Measurements from ENCODE around the gene SYNDIG1. TPM values are rescaled to one million over a fixed set of nuclear protein-coding genes. Genes with fewer than 3 reads are reported as not detected.

SYNDIG1 gene
- total and polyA plus RNA-seq, 2 donors (not counting 1 experiment from before 2014, with no cell fraction given): not detected

GRCh38 chr20:24574797-24575196, 105.4 kb downstream of the SYNDIG1 start:
- no peak overlapping the region for H3K27ac ChIP-seq (ENCODE audit: low read length in 2 of 2)
- H3K4me2 ChIP-seq (replicated peaks; ENCODE audit: low read depth, low read length, poor library complexity, severe bottlenecking): no peak overlapping the region
- ChIA-PET CTCF (no interaction called here), POLR2A (no interaction called here)
- no peak overlapping the region for H3K9ac ChIP-seq (ENCODE audit: low read length)
- Mint-ChIP-seq H3K4me1 (peaks cover 18% of the 10 kb centered on the region), H3K9me3 (ENCODE audit: insufficient read depth) (no peaks in the 10 kb centered on the region), H3K27ac (no peak overlapping the region), H3K27me3 (no peaks in the 10 kb centered on the region), H3K4me3 (no peak overlapping the region)
- intact Hi-C loops (cut with micrococcal nuclease): no loop called here
- H3K36me3 ChIP-seq (replicated peaks in 1 of 2; ENCODE audit: control extremely low read depth in 1 of 2, control insufficient read depth in 1 of 2, extremely low read depth in 1 of 2, insufficient read depth in 2 of 2, low read length in 1 of 2): no peaks in the 10 kb centered on the region
- ATAC-seq (ENCODE audit: low read depth) (no peak), DNase-seq (no peak)
- H3K9me3 ChIP-seq (ENCODE audit: control extremely low read depth in 1 of 3, control insufficient read depth in 2 of 3, insufficient read depth in 1 of 3, low read length in 2 of 3): no peaks in the 10 kb centered on the region
- H3K79me2 ChIP-seq (ENCODE audit: control insufficient read depth, insufficient read depth, low read length): no peaks in the 10 kb centered on the region
- no peaks in the 10 kb centered on the region for H3K27me3 ChIP-seq (replicated peaks in 1 of 4; ENCODE audit: control extremely low read depth in 1 of 4, control insufficient read depth in 3 of 4, insufficient read depth in 4 of 4, low read length in 3 of 4)
- 95% methylated on average over 4 of the region's 5 CpGs for WGBS (ENCODE audit: insufficient coverage)
- H3K4me3 ChIP-seq (ENCODE audit: control extremely low read depth in 1 of 5, extremely low read depth in 1 of 5, insufficient read depth in 1 of 5, low read depth in 2 of 5, low read length in 4 of 5): no peak overlapping the region
- H4K20me1 ChIP-seq (ENCODE audit: control insufficient read depth, insufficient read depth, low read length, poor library complexity, severe bottlenecking): no peaks in the 10 kb centered on the region
- no peak for TF ChIP-seq EZH2 (IDR thresholded peaks at IDR 0.05; ENCODE audit: borderline replicate concordance, insufficient read depth, low read depth, low read length, poor library complexity, severe bottlenecking)
- TF ChIP-seq CTCF (IDR thresholded peaks at IDR 0.05): no peak
- H3K4me1 ChIP-seq (ENCODE audit: control insufficient read depth in 2 of 2, insufficient read depth in 2 of 2, low read length in 2 of 2): peaks cover 3 to 8% of the 10 kb centered on the region in 2 donors
- H2AFZ ChIP-seq (ENCODE audit: insufficient read depth, low read depth, low read length, poor library complexity, severe bottlenecking): no peak overlapping the region

- Histone ChIP-seq H3K9me3 (ENCODE audit: control extremely low read depth in 1 of 3, control insufficient read depth in 2 of 3, insufficient read depth in 1 of 3, low read length in 2 of 3) (no peaks in the 10 kb centered on the region), H3K9ac (ENCODE audit: low read length) (no peak overlapping the region), H3K36me3 (replicated peaks in 1 of 2; ENCODE audit: control extremely low read depth in 1 of 2, control insufficient read depth in 1 of 2, extremely low read depth in 1 of 2, insufficient read depth in 2 of 2, low read length in 1 of 2) (no peaks in the 10 kb centered on the region), H3K4me2 (replicated peaks; ENCODE audit: low read depth, low read length, poor library complexity, severe bottlenecking) (no peak overlapping the region), H3K27ac (ENCODE audit: low read length in 2 of 2) (no peak overlapping the region), H3K79me2 (ENCODE audit: control insufficient read depth, insufficient read depth, low read length) (no peaks in the 10 kb centered on the region), H3K4me3 (ENCODE audit: control extremely low read depth in 1 of 5, extremely low read depth in 1 of 5, insufficient read depth in 1 of 5, low read depth in 2 of 5, low read length in 4 of 5) (no peak overlapping the region), H3K27me3 (replicated peaks in 1 of 4; ENCODE audit: control extremely low read depth in 1 of 4, control insufficient read depth in 3 of 4, insufficient read depth in 4 of 4, low read length in 3 of 4) (no peaks in the 10 kb centered on the region), H2AFZ (ENCODE audit: insufficient read depth, low read depth, low read length, poor library complexity, severe bottlenecking) (no peak overlapping the region), H3K4me1 (ENCODE audit: control insufficient read depth in 2 of 2, insufficient read depth in 2 of 2, low read length in 2 of 2) (peaks cover 3 to 8% of the 10 kb centered on the region in 2 donors), H4K20me1 (ENCODE audit: control insufficient read depth, insufficient read depth, low read length, poor library complexity, severe bottlenecking) (no peaks in the 10 kb centered on the region)
- no peak for TF ChIP-seq EZH2 (IDR thresholded peaks at IDR 0.05; ENCODE audit: borderline replicate concordance, insufficient read depth, low read depth, low read length, poor library complexity, severe bottlenecking)
- no peak for TF ChIP-seq CTCF (IDR thresholded peaks at IDR 0.05)
- WGBS (ENCODE audit: insufficient coverage): 88% methylated on average over 4 of the region's 4 CpGs
- Mint-ChIP-seq H3K4me1 (peaks cover 18% of the 10 kb centered on the region), H3K4me3 (no peak overlapping the region), H3K27me3 (no peaks in the 10 kb centered on the region), H3K9me3 (ENCODE audit: insufficient read depth) (no peaks in the 10 kb centered on the region), H3K27ac (no peak overlapping the region)
- no peak for ATAC-seq (ENCODE audit: low read depth)
- intact Hi-C loops (cut with micrococcal nuclease): no loop called here
- POLR2A ChIA-PET: no interaction called here
- no peak for DNase-seq
- CTCF ChIA-PET: no interaction called here
Observed at GRCh38 chr20:24575811-24576210, 106.4 kb downstream of the SYNDIG1 start.
